Neural cell (in vitro differentiated cells): Measurements from ENCODE around the gene GMDS. TPM values are rescaled to one million over a fixed set of nuclear protein-coding genes. Genes with fewer than 3 reads are reported as not detected.

Experiments
- H2AFZ ChIP-seq: fragments of 200-600, 300-800 bp; sonication (generic), shearing (Covaris generic); 2 replicates; pipeline ENCODE4 v1.6.0; 2014; ENCODE audit warnings: low read depth, mild to moderate bottlenecking, antibody characterized with exemption, low read length, moderate library complexity
- H3F3A ChIP-seq: fragments of 200-600 bp; shearing (Covaris generic); 2 replicates; pipeline ENCODE4 v1.6.1; 2016; ENCODE audit warnings: mild to moderate bottlenecking, moderate library complexity, mixed read lengths, antibody characterized with exemption, low read length; ENCODE audit not compliant: insufficient read depth, poor library complexity, severe bottlenecking
- H3K27ac ChIP-seq: fragments of 200-600, 300-800 bp; sonication (generic), shearing (Covaris generic); 2 replicates; pipeline ENCODE4 v1.5.1; 2014; ENCODE audit warnings: mild to moderate bottlenecking, low read length, moderate library complexity
- H3K27me3 ChIP-seq: fragments of 300-800, 200-600 bp; sonication (generic), shearing (Covaris generic); 2 replicates; pipeline ENCODE4 v1.6.0; 2014; ENCODE audit warnings: mild to moderate bottlenecking, low read depth, low read length, moderate library complexity; ENCODE audit not compliant: insufficient read depth
- H3K36me3 ChIP-seq: fragments of 300-800, 200-600 bp; sonication (generic), shearing (Covaris generic); 2 replicates; pipeline ENCODE4 v1.5.1; 2014; ENCODE audit warnings: mild to moderate bottlenecking, antibody characterized with exemption, low read length, moderate library complexity; ENCODE audit not compliant: insufficient read depth
- H3K4me2 ChIP-seq: fragments of 300-800, 200-600 bp; sonication (generic), shearing (Covaris generic); 2 replicates; pipeline ENCODE4 v1.6.0; 2014; ENCODE audit warnings: mild to moderate bottlenecking, low read length
- H3K4me3 ChIP-seq: fragments of 300-800, 200-600 bp; sonication (generic), shearing (Covaris generic); 2 replicates; pipeline ENCODE4 v1.5.1; 2014; ENCODE audit warnings: mild to moderate bottlenecking, low read length, moderate library complexity
- H3K79me2 ChIP-seq: fragments of 200-600 bp; shearing (Covaris generic); replicated peaks from 2 replicates; pipeline ENCODE4 v1.6.0; 2014; ENCODE audit warnings: mild to moderate bottlenecking, low read length, moderate library complexity; ENCODE audit not compliant: insufficient read depth
- H3K9ac ChIP-seq: fragments of 300-800, 200-600 bp; sonication (generic), shearing (Covaris generic); 2 replicates; pipeline ENCODE4 v1.6.1; 2016; ENCODE audit warnings: mild to moderate bottlenecking, low read length, mixed read lengths
- H3K9me2 ChIP-seq: fragments of 200-600 bp; shearing (Covaris generic); 2 replicates; pipeline ENCODE4 v1.6.1; 2016; ENCODE audit warnings: mild to moderate bottlenecking, low read length, mixed read lengths; ENCODE audit not compliant: insufficient read depth
- H3K9me3 ChIP-seq: fragments of 200-600, 300-800 bp; sonication (generic), shearing (Covaris generic); 2 replicates; pipeline ENCODE4 v1.6.1; 2016; ENCODE audit warnings: mild to moderate bottlenecking, mixed run types, low read length, moderate library complexity, mixed read lengths
- H4K20me1 ChIP-seq: fragments of 200-600 bp; shearing (Covaris generic); 2 replicates; pipeline ENCODE4 v1.6.1; 2016; ENCODE audit warnings: mild to moderate bottlenecking, mixed run types; ENCODE audit not compliant: insufficient read depth
- CTCF ChIP-seq: fragments of 450-650 bp; IDR thresholded peaks from 2 replicates; pipeline ENCODE4 v1.5.1; 2014; ENCODE audit warnings: antibody characterized with exemption, mild to moderate bottlenecking, moderate library complexity; ENCODE audit not compliant: poor library complexity, severe bottlenecking
- EP300 ChIP-seq: fragments of 450-650 bp; conservative IDR thresholded peaks from 2 replicates; pipeline ENCODE4 v1.6.1; 2014; ENCODE audit warnings: antibody characterized with exemption, mild to moderate bottlenecking, moderate library complexity; ENCODE audit not compliant: poor library complexity, severe bottlenecking
- EZH2 ChIP-seq: fragments of 200-600, 300-800 bp; shearing (Covaris generic), sonication (generic); IDR thresholded peaks from 2 replicates; pipeline ENCODE4 v1.6.1; 2014; ENCODE audit warnings: antibody characterized with exemption, low read length, borderline replicate concordance, mild to moderate bottlenecking; ENCODE audit not compliant: insufficient read depth, poor library complexity, severe bottlenecking
- MXI1 ChIP-seq: fragments of 450-650 bp; conservative IDR thresholded peaks from 2 replicates; pipeline ENCODE4 v1.6.1; 2014; ENCODE audit warnings: antibody characterized with exemption, mild to moderate bottlenecking; ENCODE audit not compliant: poor library complexity, severe bottlenecking
- POLR2AphosphoS5 ChIP-seq: IDR thresholded peaks from 2 replicates; pipeline ENCODE4 v1.6.1; 2012
- RAD21 ChIP-seq: fragments of 450-650 bp; conservative IDR thresholded peaks from 2 replicates; pipeline ENCODE4 v1.6.1; 2014; ENCODE audit warnings: antibody characterized with exemption, mild to moderate bottlenecking, moderate library complexity
- REST ChIP-seq: IDR thresholded peaks from 2 replicates; pipeline ENCODE4 v1.6.1; 2012; ENCODE audit warnings: borderline replicate concordance
- SMC3 ChIP-seq: fragments of 450-650 bp; conservative IDR thresholded peaks from 2 replicates; pipeline ENCODE4 v1.6.1; 2014; ENCODE audit warnings: antibody characterized with exemption, mild to moderate bottlenecking, moderate library complexity; ENCODE audit not compliant: poor library complexity
- TAF1 ChIP-seq: IDR thresholded peaks from 2 replicates; pipeline ENCODE4 v1.6.1; 2012; ENCODE audit warnings: low read depth
- polyA plus RNA-seq: library from polyadenylated mRNA; depleted of rRNA; stranded (reverse); fragments of >200 nt; gene quantifications from 2 replicates; pipeline ENCODE4 v1.2.3, GENCODE V29; 2014

The GMDS gene
- polyA plus RNA-seq, 1 donor from 2014 or later = 11.4 TPM

DNA sequence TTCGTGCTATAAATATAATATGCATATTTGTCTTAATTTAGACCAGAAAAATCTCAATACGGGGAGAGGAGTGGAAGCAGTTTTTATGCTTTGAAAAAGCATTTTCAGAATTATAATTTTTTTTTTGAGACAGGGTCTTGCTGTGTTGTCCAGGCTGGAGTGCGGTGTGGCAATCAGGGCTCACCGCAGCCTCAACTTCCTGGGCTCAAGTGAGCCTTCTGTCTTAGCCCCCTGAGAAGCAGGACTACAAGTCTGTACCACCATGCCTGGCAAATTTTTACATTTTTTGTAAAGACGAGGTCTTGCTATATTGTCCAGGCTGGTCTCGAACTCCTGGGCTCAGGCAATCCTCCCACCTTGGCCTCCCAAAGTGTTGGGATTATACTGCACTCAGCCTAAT, 438.5 kb downstream of the GMDS start:
- TF ChIP-seq CTCF (no peak), SMC3 (no peak), POLR2AphosphoS5 (no peak), TAF1 (no peak), EZH2 (no peak), MXI1 (no peak), RAD21 (no peak), EP300 (no peak), REST (no peak)
- Histone ChIP-seq H3K36me3 (no peaks in the 10 kb centered on the region), H3K9me2 (no peaks in the 10 kb centered on the region), H3K9me3 (no peaks in the 10 kb centered on the region), H2AFZ (no peak overlapping the region), H3F3A (no peaks in the 10 kb centered on the region), H3K9ac (no peak overlapping the region), H3K27ac (no peak overlapping the region), H3K4me3 (no peak overlapping the region), H3K27me3 (no peaks in the 10 kb centered on the region), H4K20me1 (no peaks in the 10 kb centered on the region), H3K4me2 (no peak overlapping the region), H3K79me2 (no peaks in the 10 kb centered on the region)

GRCh38 chr6:1802491-1803395, 442.7 kb downstream of the GMDS start:
- Histone ChIP-seq H3K4me3 (no peak overlapping the region), H2AFZ (no peak overlapping the region), H3K27ac (no peak overlapping the region), H3K4me2 (no peak overlapping the region), H3K9ac (no peak overlapping the region), H3K27me3 (no peaks in the 10 kb centered on the region), H3K9me3 (no peaks in the 10 kb centered on the region), H3F3A (no peaks in the 10 kb centered on the region), H3K9me2 (no peaks in the 10 kb centered on the region), H3K36me3 (no peaks in the 10 kb centered on the region), H4K20me1 (no peaks in the 10 kb centered on the region), H3K79me2 (no peaks in the 10 kb centered on the region)
- no peak for TF ChIP-seq CTCF
- no peak for TF ChIP-seq TAF1
- no peak for TF ChIP-seq POLR2AphosphoS5
- TF ChIP-seq REST = no peak
- TF ChIP-seq EP300 = no peak
- TF ChIP-seq MXI1 = no peak
- TF ChIP-seq SMC3 = no peak
- TF ChIP-seq RAD21 = no peak
